Spleen (tissue), 7 donors: ENCODE data around the gene NEUROD1.

ENCODE experiments used
- POLR2A ChIP-seq, 3 donors: fragments of 450-650 bp; IDR thresholded peaks; one replicate each; pipeline ENCODE4 v1.5.1; 2017; ENCODE audit warnings: antibody characterized with exemption in 3 of 3, mild to moderate bottlenecking in 1 of 3
- TF ChIP-seq, protein P1 (sequence below), 11 experiments: fragments of 200-600 bp in 7 of 11; fragments of 450-650 bp in 4 of 11; sonication (generic) in 4 of 11; IDR thresholded peaks in 8 of 11; conservative IDR thresholded peaks in 3 of 11; 1 replicate in 7 of 11; 2 replicates in 4 of 11; pipeline versions ENCODE4 v1.4.0 to v1.8.0; 2016 to 2021; ENCODE audit warnings: antibody characterized with exemption in 11 of 11, inconsistent platforms in 4 of 11, mild to moderate bottlenecking in 1 of 11
- donor health status: DM: no; HTN: no; CAD: no; lungs with moderate emphysema.
- donor health status: DM: no; HTN: no; CAD: no.
- donor health status: DM: no; HTN: no; CAD: no.

DNA sequence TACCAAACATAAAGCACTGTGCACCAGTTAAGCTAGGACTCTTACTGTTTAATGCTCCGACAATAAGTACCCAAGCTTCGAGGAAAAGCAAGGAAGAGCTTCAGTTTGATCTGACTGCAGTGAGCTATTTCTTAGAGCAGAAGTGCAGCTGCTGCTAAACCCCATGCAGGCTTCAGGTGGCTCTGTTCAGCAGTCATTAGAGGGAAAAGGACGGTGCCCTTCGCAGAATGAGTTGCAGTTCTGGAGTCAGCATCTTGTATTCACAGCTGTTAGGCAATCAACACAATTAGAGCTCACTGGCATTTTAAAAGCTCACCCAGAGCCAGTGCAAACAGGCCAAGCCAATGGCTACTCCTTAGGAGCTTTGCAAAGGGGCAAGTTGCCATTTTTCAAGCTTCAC, 21.9 kb downstream of the NEUROD1 start:
- TF ChIP-seq, protein P1, sequence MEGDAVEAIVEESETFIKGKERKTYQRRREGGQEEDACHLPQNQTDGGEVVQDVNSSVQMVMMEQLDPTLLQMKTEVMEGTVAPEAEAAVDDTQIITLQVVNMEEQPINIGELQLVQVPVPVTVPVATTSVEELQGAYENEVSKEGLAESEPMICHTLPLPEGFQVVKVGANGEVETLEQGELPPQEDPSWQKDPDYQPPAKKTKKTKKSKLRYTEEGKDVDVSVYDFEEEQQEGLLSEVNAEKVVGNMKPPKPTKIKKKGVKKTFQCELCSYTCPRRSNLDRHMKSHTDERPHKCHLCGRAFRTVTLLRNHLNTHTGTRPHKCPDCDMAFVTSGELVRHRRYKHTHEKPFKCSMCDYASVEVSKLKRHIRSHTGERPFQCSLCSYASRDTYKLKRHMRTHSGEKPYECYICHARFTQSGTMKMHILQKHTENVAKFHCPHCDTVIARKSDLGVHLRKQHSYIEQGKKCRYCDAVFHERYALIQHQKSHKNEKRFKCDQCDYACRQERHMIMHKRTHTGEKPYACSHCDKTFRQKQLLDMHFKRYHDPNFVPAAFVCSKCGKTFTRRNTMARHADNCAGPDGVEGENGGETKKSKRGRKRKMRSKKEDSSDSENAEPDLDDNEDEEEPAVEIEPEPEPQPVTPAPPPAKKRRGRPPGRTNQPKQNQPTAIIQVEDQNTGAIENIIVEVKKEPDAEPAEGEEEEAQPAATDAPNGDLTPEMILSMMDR (IDR thresholded peaks at IDR 0.05 in 8 of 11, conservative IDR thresholded peaks at IDR 0.05 in 3 of 11) = no peak
- TF ChIP-seq POLR2A (IDR thresholded peaks at IDR 0.05) = no peak
